Neural cell (in vitro differentiated cells): Measurements from ENCODE around the gene AKR1E2. TPM values are rescaled to one million over a fixed set of nuclear protein-coding genes. Genes with fewer than 3 reads are reported as not detected.

ENCODE experiments used
- H2AFZ ChIP-seq: fragments of 200-600, 300-800 bp; sonication (generic), shearing (Covaris generic); 2 replicates; pipeline ENCODE4 v1.6.0; 2014; ENCODE audit warnings: low read depth, mild to moderate bottlenecking, antibody characterized with exemption, low read length, moderate library complexity
- H3F3A ChIP-seq: fragments of 200-600 bp; shearing (Covaris generic); 2 replicates; pipeline ENCODE4 v1.6.1; 2016; ENCODE audit warnings: mild to moderate bottlenecking, moderate library complexity, mixed read lengths, antibody characterized with exemption, low read length; ENCODE audit not compliant: insufficient read depth, poor library complexity, severe bottlenecking
- H3K27ac ChIP-seq: fragments of 200-600, 300-800 bp; sonication (generic), shearing (Covaris generic); 2 replicates; pipeline ENCODE4 v1.5.1; 2014; ENCODE audit warnings: mild to moderate bottlenecking, low read length, moderate library complexity
- H3K27me3 ChIP-seq: fragments of 300-800, 200-600 bp; sonication (generic), shearing (Covaris generic); 2 replicates; pipeline ENCODE4 v1.6.0; 2014; ENCODE audit warnings: mild to moderate bottlenecking, low read depth, low read length, moderate library complexity; ENCODE audit not compliant: insufficient read depth
- H3K36me3 ChIP-seq: fragments of 300-800, 200-600 bp; sonication (generic), shearing (Covaris generic); 2 replicates; pipeline ENCODE4 v1.5.1; 2014; ENCODE audit warnings: mild to moderate bottlenecking, antibody characterized with exemption, low read length, moderate library complexity; ENCODE audit not compliant: insufficient read depth
- H3K4me2 ChIP-seq: fragments of 300-800, 200-600 bp; sonication (generic), shearing (Covaris generic); 2 replicates; pipeline ENCODE4 v1.6.0; 2014; ENCODE audit warnings: mild to moderate bottlenecking, low read length
- H3K4me3 ChIP-seq: fragments of 300-800, 200-600 bp; sonication (generic), shearing (Covaris generic); 2 replicates; pipeline ENCODE4 v1.5.1; 2014; ENCODE audit warnings: mild to moderate bottlenecking, low read length, moderate library complexity
- H3K79me2 ChIP-seq: fragments of 200-600 bp; shearing (Covaris generic); replicated peaks from 2 replicates; pipeline ENCODE4 v1.6.0; 2014; ENCODE audit warnings: mild to moderate bottlenecking, low read length, moderate library complexity; ENCODE audit not compliant: insufficient read depth
- H3K9ac ChIP-seq: fragments of 300-800, 200-600 bp; sonication (generic), shearing (Covaris generic); 2 replicates; pipeline ENCODE4 v1.6.1; 2016; ENCODE audit warnings: mild to moderate bottlenecking, low read length, mixed read lengths
- H3K9me2 ChIP-seq: fragments of 200-600 bp; shearing (Covaris generic); 2 replicates; pipeline ENCODE4 v1.6.1; 2016; ENCODE audit warnings: mild to moderate bottlenecking, low read length, mixed read lengths; ENCODE audit not compliant: insufficient read depth
- H3K9me3 ChIP-seq: fragments of 200-600, 300-800 bp; sonication (generic), shearing (Covaris generic); 2 replicates; pipeline ENCODE4 v1.6.1; 2016; ENCODE audit warnings: mild to moderate bottlenecking, mixed run types, low read length, moderate library complexity, mixed read lengths
- H4K20me1 ChIP-seq: fragments of 200-600 bp; shearing (Covaris generic); 2 replicates; pipeline ENCODE4 v1.6.1; 2016; ENCODE audit warnings: mild to moderate bottlenecking, mixed run types; ENCODE audit not compliant: insufficient read depth
- EP300 ChIP-seq: fragments of 450-650 bp; conservative IDR thresholded peaks from 2 replicates; pipeline ENCODE4 v1.6.1; 2014; ENCODE audit warnings: antibody characterized with exemption, mild to moderate bottlenecking, moderate library complexity; ENCODE audit not compliant: poor library complexity, severe bottlenecking
- EZH2 ChIP-seq: fragments of 200-600, 300-800 bp; shearing (Covaris generic), sonication (generic); IDR thresholded peaks from 2 replicates; pipeline ENCODE4 v1.6.1; 2014; ENCODE audit warnings: antibody characterized with exemption, low read length, borderline replicate concordance, mild to moderate bottlenecking; ENCODE audit not compliant: insufficient read depth, poor library complexity, severe bottlenecking
- MXI1 ChIP-seq: fragments of 450-650 bp; conservative IDR thresholded peaks from 2 replicates; pipeline ENCODE4 v1.6.1; 2014; ENCODE audit warnings: antibody characterized with exemption, mild to moderate bottlenecking; ENCODE audit not compliant: poor library complexity, severe bottlenecking
- POLR2AphosphoS5 ChIP-seq: IDR thresholded peaks from 2 replicates; pipeline ENCODE4 v1.6.1; 2012
- RAD21 ChIP-seq: fragments of 450-650 bp; conservative IDR thresholded peaks from 2 replicates; pipeline ENCODE4 v1.6.1; 2014; ENCODE audit warnings: antibody characterized with exemption, mild to moderate bottlenecking, moderate library complexity
- SMC3 ChIP-seq: fragments of 450-650 bp; conservative IDR thresholded peaks from 2 replicates; pipeline ENCODE4 v1.6.1; 2014; ENCODE audit warnings: antibody characterized with exemption, mild to moderate bottlenecking, moderate library complexity; ENCODE audit not compliant: poor library complexity
- TAF1 ChIP-seq: IDR thresholded peaks from 2 replicates; pipeline ENCODE4 v1.6.1; 2012; ENCODE audit warnings: low read depth
- polyA plus RNA-seq: library from polyadenylated mRNA; depleted of rRNA; stranded (reverse); fragments of >200 nt; gene quantifications from 2 replicates; pipeline ENCODE4 v1.2.3, GENCODE V29; 2014
- TF ChIP-seq, protein P1 (sequence below): IDR thresholded peaks from 2 replicates; pipeline ENCODE4 v1.6.1; 2012; ENCODE audit warnings: borderline replicate concordance
- TF ChIP-seq, protein P2 (sequence below): fragments of 450-650 bp; IDR thresholded peaks from 2 replicates; pipeline ENCODE4 v1.5.1; 2014; ENCODE audit warnings: antibody characterized with exemption, mild to moderate bottlenecking, moderate library complexity; ENCODE audit not compliant: poor library complexity, severe bottlenecking

The AKR1E2 gene
- polyA plus RNA-seq, 1 donor from 2014 or later: not detected

DNA sequence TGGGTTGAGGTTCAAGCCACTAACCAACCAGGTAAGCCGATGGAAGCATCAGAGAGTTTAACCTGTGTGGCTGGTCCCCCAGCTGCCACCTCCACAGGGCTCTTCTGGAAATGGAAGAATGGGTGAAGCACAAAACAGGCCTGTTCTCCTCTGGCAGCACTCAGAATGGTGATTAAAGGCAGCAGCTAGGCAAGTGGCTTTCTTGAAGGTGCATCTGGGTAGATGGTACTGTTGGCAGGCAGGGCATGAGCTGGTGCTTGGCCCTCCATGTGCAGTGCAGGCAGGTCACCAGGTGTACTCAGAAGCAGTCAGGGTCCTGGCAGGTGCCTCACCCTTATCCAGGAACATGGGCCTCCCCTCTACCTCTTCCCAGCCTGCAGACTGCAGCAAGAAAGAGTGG, 11.5 kb downstream of the AKR1E2 start:
- TF ChIP-seq POLR2AphosphoS5: no peak
- TF ChIP-seq, protein P1, sequence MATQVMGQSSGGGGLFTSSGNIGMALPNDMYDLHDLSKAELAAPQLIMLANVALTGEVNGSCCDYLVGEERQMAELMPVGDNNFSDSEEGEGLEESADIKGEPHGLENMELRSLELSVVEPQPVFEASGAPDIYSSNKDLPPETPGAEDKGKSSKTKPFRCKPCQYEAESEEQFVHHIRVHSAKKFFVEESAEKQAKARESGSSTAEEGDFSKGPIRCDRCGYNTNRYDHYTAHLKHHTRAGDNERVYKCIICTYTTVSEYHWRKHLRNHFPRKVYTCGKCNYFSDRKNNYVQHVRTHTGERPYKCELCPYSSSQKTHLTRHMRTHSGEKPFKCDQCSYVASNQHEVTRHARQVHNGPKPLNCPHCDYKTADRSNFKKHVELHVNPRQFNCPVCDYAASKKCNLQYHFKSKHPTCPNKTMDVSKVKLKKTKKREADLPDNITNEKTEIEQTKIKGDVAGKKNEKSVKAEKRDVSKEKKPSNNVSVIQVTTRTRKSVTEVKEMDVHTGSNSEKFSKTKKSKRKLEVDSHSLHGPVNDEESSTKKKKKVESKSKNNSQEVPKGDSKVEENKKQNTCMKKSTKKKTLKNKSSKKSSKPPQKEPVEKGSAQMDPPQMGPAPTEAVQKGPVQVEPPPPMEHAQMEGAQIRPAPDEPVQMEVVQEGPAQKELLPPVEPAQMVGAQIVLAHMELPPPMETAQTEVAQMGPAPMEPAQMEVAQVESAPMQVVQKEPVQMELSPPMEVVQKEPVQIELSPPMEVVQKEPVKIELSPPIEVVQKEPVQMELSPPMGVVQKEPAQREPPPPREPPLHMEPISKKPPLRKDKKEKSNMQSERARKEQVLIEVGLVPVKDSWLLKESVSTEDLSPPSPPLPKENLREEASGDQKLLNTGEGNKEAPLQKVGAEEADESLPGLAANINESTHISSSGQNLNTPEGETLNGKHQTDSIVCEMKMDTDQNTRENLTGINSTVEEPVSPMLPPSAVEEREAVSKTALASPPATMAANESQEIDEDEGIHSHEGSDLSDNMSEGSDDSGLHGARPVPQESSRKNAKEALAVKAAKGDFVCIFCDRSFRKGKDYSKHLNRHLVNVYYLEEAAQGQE: no peak
- no peak for TF ChIP-seq SMC3
- TF ChIP-seq RAD21: no peak
- TF ChIP-seq TAF1: no peak
- TF ChIP-seq, protein P2, sequence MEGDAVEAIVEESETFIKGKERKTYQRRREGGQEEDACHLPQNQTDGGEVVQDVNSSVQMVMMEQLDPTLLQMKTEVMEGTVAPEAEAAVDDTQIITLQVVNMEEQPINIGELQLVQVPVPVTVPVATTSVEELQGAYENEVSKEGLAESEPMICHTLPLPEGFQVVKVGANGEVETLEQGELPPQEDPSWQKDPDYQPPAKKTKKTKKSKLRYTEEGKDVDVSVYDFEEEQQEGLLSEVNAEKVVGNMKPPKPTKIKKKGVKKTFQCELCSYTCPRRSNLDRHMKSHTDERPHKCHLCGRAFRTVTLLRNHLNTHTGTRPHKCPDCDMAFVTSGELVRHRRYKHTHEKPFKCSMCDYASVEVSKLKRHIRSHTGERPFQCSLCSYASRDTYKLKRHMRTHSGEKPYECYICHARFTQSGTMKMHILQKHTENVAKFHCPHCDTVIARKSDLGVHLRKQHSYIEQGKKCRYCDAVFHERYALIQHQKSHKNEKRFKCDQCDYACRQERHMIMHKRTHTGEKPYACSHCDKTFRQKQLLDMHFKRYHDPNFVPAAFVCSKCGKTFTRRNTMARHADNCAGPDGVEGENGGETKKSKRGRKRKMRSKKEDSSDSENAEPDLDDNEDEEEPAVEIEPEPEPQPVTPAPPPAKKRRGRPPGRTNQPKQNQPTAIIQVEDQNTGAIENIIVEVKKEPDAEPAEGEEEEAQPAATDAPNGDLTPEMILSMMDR: no peak
- TF ChIP-seq EZH2: no peak
- no peak for TF ChIP-seq EP300
- TF ChIP-seq MXI1: no peak

DNA sequence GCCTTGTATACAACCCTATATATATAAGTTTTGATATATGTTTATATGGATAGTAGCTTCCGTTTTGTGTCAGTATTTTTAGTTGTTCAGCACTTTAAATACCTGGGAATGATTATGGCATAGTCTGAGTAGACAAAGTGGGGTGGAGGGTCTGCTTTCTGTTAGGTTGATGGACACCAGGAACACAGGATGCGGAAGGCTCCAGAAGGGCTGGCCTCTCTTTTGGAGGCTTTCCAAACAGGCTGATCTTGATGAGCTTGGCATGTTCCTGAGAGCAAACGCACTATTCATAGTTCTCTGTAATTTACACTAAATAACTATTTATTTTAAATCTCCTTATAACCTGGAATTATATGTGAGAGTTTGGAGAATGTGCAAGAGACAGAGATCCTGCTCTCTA, 12.7 kb downstream of the AKR1E2 start:
- no peak overlapping the region for H3K27ac ChIP-seq
- H3K4me3 ChIP-seq: no peak overlapping the region
- no peaks in the 10 kb centered on the region for H3K9me2 ChIP-seq
- no peaks in the 10 kb centered on the region for H3K79me2 ChIP-seq
- H3K36me3 ChIP-seq: no peaks in the 10 kb centered on the region
- no peaks in the 10 kb centered on the region for H3K27me3 ChIP-seq
- H4K20me1 ChIP-seq: no peaks in the 10 kb centered on the region
- no peaks in the 10 kb centered on the region for H3F3A ChIP-seq
- no peak overlapping the region for H2AFZ ChIP-seq
- H3K4me2 ChIP-seq: no peak overlapping the region
- H3K9me3 ChIP-seq: no peaks in the 10 kb centered on the region
- no peak overlapping the region for H3K9ac ChIP-seq
- no peak for TF ChIP-seq EP300
- TF ChIP-seq, protein P2: no peak
- TF ChIP-seq EZH2: no peak
- TF ChIP-seq, protein P1: no peak
- TF ChIP-seq POLR2AphosphoS5: no peak
- TF ChIP-seq RAD21: no peak
- no peak for TF ChIP-seq MXI1
- no peak for TF ChIP-seq TAF1
- no peak for TF ChIP-seq SMC3

More for the DNA sequence above, 11.5 kb downstream of the AKR1E2 start:
- Histone ChIP-seq H3K79me2 (no peaks in the 10 kb centered on the region), H3K27ac (no peak overlapping the region), H3K9ac (no peak overlapping the region), H3K27me3 (no peaks in the 10 kb centered on the region), H3K36me3 (no peaks in the 10 kb centered on the region), H3K4me2 (no peak overlapping the region), H3K9me2 (no peaks in the 10 kb centered on the region), H3F3A (no peaks in the 10 kb centered on the region), H2AFZ (no peak overlapping the region), H3K4me3 (no peak overlapping the region), H3K9me3 (no peaks in the 10 kb centered on the region), H4K20me1 (no peaks in the 10 kb centered on the region)
